IPS-18c (cell line): ENCODE measurements around the gene BZW1.
"Not testable (repeated sequence)": the region's sequence is repeated elsewhere in the genome, so short reads cannot be mapped to it uniquely, and the experiment has no call there.

Experiments used
- H3K4me3 ChIP-seq: 2 replicates; pipeline ENCODE4 v1.7.0; 2013; ENCODE audit warnings: low read depth, mild to moderate bottlenecking, low read length, moderate library complexity; ENCODE audit not compliant: insufficient read depth
- H3K9me3 ChIP-seq: one replicate; pipeline ENCODE4 v1.6.1; 2013; ENCODE audit warnings: mild to moderate bottlenecking, low read length, moderate library complexity; ENCODE audit not compliant: control insufficient read depth, insufficient read depth

The BZW1 gene

DNA sequence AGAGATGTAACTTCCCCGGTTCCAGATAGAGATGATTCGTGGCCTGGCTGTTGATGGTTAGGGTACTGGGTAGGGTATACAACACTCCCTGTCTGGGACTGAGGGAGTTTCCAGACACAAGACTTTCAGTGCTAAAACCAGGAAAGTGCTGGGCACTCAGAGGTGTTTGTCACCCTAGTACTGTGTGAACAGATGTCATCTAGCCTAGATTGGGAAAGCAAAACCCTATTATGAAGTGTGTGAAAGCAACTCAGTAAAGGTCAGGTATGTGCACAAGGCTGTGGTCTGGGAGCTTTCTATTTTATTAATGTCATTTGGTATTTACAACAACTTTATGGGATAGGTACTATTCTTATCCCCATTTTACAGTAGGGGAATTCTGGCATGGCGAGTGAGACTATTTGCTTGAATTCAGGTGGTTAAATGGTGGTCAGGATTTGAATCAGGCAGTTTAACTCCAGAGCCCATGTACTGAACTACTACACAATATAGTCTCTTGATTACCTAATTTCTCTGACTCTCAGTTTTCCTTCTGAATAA, 2.6 kb downstream of the BZW1 start:
- Histone ChIP-seq H3K9me3 (no peaks in the 10 kb centered on the region), H3K4me3 (no peak overlapping the region)

DNA sequence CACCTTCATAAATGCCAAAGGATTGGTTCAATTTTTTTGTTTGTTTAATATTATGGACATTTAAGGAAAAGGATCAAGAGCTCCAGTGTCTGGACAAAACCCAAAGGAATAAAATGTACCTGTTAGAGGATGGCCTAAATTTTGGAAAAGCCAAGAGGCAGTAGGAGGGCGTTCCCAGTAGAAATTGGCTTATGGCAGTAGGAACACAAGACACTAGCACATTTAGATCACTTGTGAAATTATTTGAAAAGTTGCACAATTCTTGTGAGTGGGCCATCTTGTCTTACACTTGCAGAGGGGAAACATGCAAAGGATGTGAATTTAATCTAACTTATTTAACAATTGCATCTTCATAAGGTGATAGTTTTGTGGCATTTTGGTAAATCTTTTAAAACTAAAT, 3.2 kb downstream of the BZW1 start:
- H3K4me3 ChIP-seq, result no peak overlapping the region
- no peaks in the 10 kb centered on the region for H3K9me3 ChIP-seq

DNA sequence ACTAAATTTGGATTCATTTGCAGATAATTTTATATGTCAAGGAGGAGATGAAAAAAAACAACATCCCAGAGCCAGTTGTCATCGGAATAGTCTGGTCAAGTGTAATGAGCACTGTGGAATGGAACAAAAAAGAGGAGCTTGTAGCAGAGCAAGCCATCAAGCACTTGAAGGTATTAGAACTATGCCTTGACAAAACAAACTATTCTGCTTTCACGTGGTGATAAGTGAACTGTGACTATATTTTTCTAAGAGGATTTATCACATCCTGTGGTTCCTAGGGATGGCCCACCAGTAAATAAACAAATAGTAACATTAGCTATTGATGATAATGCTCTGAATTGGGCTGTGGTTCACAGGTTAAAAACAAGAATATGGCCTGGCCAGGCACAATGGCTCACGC, 7.0 kb downstream of the BZW1 start:
- not testable (repeated sequence) for H3K4me3 ChIP-seq, H3K9me3 ChIP-seq

DNA sequence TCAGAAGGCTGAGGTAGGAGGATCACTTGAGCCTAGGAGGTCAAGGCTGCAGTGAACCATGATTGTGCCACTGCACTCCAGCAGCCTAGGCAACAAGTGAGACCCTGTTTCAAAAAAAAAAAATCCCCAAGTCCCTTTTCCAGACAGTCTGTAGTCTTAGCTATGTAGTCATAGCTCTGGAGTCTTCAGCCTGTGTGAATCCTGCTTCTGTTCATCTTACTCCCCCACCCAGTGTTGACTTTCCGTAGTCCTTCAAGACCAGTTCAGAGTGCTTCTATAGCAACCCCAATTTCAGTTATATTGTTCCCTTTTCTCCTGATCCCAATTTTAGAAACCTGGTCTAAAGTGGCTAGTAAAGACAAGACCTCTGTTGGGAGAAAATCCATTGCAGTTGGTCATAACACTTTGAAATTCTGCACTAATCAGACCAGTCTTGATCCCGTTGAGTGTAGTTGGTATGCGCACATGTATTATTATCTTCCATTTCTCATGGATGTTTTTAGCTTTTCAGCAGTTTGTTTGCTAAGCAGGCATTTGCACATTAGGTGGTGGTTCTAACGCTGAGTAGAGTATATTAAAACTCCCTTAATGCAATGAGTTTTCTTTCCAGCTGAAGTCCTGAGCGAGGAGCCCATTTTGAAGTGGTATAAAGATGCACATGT, 9.0 kb downstream of the BZW1 start:
- Histone ChIP-seq H3K4me3 (no peak overlapping the region), H3K9me3 (no peaks in the 10 kb centered on the region)

DNA sequence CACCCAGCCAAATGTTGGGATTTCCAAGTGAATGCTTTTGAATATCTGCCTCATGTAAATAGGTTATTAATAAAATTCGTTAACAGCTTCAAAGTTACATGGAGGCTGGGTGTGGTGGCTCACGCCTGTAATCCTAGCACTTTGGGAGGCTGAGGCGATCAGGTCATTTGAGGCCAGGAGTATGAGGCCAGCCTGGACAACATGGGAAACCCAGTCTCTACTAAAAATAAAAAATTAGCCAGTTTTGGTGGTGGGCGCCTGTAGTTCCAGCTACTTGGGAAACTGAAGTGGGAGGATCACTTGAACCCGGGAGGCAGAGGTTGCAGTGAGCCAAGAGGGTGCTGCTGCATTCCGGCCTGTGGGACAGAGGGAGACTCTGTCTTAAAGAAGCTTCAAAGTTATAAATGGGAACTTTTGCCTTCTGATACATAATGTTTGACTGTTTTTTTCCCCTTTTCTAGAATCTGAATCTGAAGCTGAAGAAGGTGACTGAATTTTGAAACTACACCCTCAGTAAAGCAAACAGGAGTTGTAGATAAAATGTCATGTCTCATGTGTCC, 10.1 kb downstream of the BZW1 start:
- H3K9me3 ChIP-seq, result no peaks in the 10 kb centered on the region

DNA sequence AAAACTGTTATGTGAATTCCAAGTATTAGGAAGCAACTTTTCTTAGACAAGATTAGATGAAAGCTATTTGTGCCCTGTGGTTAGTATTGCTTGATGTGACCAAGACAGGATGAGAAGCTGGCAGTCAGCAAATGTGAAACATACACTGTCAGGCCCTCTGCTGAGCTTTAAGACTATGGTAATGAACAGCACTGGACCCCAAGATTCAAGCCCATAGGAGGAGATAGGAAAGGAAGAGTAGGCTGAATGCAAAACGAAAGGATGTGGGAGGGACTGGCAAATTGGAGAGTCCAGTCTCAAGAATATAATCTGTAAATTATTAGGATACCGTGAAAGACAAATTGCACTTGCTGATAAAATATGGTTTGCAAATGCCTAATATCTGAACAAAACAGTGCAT, 16.4 kb downstream of the BZW1 start:
- no peaks in the 10 kb centered on the region for H3K9me3 ChIP-seq
- no peak overlapping the region for H3K4me3 ChIP-seq

More for the DNA sequence above, 10.1 kb downstream of the BZW1 start:
- H3K4me3 ChIP-seq, result no peak overlapping the region

DNA sequence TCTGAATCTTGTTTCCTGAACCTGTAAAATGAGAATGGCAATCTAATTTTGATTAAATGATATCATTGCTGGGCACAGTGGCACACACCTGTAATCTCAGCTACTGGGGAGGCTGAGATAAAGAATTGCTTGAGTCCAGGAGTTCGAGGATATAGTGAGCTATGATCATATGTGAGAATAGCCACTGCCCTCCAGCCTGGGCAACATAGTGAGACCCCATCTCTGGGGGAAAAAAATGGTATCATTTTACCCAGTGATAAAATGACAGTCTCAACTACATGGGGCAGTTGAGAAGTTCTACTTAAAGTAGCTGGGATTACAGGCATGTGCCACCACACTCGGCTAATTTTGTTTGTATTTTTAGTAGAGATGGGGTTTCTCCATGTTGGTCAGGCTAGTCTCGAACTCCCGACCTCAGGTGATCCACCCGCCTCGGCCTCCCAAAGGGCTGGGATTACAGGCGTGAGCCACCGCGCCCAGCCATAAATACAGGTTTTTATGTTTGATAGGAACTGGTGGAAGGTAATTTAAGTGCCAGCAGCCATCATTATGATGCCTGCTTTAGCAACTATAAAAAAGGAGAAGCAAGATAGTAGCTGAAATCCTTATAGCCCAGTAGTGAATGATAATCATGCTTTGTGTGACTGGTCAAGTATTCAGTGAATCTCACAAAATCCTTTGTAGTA, 17.0 kb downstream of the BZW1 start:
- H3K4me3 ChIP-seq, result no peak overlapping the region
- no peaks in the 10 kb centered on the region for H3K9me3 ChIP-seq

DNA sequence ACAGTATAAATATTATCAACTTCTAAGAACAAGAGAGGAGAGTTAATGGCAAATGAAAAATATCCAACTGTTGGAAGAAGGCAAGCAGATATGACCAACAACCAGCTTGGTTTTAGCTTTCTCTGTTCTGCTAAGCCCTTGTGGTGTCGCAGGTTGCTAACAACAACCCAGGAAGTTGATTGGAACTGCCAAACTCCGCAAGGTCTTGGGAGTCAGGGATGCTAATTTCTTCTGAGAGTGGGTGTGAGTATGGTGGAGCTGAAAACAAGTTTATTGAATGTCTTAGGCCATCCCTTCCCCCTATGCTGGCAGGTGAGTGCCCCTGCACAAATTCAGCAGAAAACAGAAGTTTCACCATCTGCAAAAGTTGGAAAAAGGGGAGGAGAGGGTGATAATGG, 17.5 kb downstream of the BZW1 start:
- no peaks in the 10 kb centered on the region for H3K9me3 ChIP-seq
- no peak overlapping the region for H3K4me3 ChIP-seq

DNA sequence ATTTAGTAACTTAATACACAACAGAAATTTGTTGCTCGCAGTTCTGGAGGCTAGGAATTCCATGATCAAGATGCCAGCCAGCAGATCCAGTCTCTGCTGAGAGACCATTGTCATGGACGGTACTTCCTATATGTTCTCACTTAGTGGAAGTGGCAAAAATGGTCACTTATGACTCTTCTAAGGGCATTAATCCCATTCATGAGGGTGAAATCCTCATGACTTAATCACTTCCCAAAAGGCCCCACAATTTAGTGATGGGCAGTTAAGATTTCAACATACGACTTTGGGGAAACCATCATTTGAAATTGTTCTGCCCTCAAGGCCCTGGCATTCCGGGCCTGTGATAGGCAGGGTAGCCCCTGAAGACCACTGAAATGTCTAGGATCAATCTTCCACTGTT, 23.0 kb downstream of the BZW1 start:
- no peak overlapping the region for H3K4me3 ChIP-seq
- H3K9me3 ChIP-seq, result no peaks in the 10 kb centered on the region

DNA sequence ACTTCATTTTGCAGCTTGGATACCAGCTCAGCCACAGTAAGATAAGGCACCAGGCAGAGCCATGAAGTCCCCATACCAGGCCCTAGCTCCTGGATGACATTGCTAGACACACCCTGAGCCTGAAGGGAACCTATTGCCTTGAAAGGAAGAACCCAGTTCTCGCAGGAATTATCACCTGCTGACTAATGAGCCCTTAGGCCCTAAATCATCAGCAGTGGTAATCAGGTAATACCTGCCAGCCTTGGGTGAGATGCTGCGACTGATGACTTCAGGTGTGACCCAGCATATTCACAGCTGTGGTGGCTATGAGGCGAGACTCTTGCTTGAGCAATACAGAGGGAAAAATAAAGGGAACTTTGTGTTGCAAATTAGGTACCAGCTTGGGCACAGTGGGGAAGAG, 27.8 kb downstream of the BZW1 start:
- Histone ChIP-seq H3K9me3 (no peaks in the 10 kb centered on the region), H3K4me3 (no peak overlapping the region)

DNA sequence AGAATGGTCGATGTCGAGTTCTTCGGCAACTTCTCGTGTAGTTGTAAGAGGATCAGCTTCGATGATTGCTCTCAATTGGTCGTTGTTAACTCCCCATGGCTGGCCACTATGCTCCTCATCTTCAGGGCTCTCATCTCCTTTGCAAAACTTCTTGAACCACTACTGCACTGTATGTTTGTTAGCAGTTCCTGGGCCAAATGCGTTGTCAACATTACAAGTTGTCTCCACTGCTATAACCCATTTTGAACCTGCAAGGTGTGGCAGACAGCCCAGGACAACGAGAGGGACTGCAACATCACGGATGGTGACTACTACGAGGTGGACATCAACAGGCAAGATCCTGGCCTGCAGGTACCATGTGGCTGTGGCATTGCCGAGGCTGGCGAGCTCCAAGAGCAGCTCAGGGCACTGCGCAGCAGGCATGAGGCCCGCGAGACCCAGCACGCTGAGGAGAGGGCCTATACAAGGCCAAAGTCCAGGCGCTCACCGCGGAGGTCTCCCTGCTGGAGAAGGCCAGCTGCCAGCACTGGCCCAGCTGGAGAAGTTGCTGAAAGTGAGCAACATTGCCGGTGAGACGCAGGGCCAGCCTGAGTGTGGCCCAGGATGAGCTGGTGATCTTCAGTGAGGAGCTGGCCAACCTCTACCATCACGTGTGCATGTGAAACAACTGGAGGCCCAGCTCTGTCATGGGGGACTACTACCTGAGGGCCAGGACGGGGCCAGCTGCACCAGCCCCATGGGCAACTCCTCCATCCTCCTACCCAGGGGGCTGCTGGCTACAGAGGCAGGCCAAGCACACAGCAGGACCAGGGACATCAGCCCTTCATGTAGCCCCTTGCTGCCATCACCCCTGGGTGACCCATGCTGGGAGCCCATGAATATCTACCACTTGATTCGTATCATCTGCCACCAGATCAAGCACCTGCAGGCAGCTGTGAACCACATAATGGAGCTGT, 32.6 kb downstream of the BZW1 start:
- Histone ChIP-seq H3K9me3 (no peaks in the 10 kb centered on the region), H3K4me3 (no peak overlapping the region)

DNA sequence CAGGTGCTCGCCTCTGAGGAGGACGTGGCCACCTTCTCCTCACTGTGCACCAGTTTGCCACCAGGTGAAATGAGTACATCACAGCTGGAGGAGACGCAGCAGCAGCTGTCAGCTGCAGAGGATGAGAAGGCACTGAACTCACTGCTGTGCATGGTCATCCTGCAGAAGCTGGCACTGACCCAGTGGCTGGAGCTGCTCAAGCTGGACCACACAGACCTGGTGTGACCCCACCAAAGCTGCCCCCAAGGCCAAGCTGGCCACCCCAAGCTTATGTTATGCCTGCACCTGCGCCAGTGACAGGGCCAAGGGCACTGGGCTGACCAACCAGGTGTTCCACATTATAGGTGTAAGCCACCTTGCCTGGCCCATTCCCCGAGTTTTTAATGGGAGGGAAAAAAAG, 33.5 kb downstream of the BZW1 start:
- H3K4me3 ChIP-seq, result no peak overlapping the region
- H3K9me3 ChIP-seq, result no peaks in the 10 kb centered on the region

DNA sequence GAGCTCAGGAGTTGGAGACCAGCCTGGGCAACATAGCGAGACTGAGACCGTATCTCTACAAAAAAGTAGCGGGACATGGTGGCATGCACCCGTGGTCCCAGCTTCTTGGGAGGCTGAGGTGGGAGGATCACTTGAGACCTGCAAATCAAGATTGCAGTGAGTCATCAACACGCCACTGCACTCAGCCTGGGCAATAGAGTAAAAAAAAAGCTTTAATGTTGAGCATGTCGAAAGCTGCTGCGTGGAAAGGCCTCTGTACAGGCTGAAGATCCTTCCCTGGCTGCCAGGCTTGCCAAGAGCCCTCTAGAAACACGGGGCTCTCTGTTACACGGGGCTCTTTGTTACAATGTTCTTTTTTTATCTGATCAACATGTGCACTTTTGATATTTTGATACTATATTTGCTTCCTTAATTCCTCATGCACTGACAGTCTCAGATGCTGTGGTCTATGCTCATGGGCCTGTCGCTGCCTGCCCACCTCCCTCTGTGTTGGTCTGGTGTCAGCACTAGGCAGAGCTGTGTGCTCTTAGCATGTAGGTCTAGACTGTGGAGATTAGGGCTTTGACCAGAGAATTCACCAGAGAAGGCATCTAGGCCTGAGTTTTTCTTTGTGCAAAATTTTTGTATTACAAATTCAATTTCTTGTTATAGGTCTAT, 34.1 kb downstream of the BZW1 start:
- no peaks in the 10 kb centered on the region for H3K9me3 ChIP-seq
- no peak overlapping the region for H3K4me3 ChIP-seq

DNA sequence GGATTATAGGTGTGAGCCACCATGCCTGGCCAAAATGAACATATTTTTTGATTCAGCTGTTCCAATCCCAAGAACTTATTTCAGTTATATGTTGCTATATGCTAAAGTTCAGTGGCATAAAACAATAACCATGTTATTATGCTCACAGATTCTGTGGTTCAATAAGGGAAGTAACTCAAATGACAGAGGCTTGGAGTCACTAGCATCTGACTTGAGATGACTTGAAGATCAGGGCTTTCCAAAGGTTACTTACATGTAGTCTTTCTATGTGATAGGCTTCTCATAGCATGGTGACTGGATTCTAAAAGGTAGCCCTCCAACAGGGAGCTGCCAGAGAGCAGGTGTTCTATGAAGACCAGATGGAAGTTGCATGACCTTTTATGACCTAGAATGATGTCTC, 35.6 kb downstream of the BZW1 start:
- Histone ChIP-seq H3K4me3 (no peak overlapping the region), H3K9me3 (no peaks in the 10 kb centered on the region)

DNA sequence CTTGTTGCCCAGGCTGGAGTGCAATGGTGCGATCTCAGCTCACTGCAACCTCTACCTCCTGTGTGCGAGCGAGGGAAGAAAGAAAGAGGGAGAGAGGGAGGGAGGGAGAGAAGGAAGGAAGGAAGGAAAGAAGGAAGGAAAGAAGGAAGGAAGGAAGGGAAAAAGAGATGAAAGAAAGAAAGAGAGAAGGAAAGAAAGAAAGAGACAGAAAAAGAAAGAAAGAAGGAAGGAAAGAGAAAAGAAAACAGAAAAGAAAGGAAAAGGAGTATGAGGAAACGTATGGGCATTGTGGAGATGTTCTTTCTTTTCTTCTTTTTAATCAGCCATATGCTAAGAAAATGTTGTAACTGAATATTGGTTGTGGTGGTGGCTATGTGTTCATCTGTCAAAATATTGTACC, 36.2 kb downstream of the BZW1 start:
- Histone ChIP-seq H3K9me3 (no peaks in the 10 kb centered on the region), H3K4me3 (no peak overlapping the region)

DNA sequence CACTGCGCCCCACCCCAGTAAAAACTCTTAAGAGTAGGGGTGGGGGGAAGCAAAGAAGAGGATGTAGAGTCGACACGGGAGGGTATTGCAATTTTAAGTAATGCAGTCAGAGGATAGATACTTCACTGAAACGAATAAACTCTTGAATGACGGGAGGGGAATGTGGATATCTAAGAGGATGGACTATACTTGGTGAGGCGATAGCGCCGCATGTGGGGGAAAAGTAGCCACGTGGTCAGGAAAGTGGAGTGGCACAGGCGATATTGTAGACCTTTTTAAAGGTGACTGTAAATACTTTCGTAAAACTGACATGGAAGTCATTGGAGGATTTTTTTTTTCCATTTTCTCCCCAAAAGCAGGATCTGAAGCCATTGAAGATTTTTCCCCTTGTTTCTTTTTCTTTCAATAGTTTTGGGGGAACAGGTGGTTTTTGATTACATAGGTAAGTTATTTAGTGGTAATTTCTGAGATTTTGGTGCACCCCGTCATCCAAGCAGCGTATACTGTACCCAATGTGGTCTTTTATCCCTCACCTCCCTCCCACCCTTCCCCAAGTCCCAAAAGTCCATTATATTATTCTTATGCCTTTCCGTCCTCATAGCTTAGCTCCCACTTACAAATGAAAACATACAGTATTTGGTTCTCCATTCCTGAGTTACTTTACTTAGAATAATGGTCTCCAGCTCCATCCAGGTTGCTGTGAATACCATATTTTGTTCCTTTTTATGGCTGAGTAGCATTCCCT, 39.0 kb downstream of the BZW1 start:
- H3K9me3 ChIP-seq, result no peaks in the 10 kb centered on the region
- no peak overlapping the region for H3K4me3 ChIP-seq
